Thymus (tissue), 11 donors: ENCODE measurements around the gene INTS3. TPM values are rescaled to one million over a fixed set of nuclear protein-coding genes. Genes with fewer than 3 reads are reported as not detected.

ENCODE experiments used
- DNase-seq, 9 donors: peaks; one replicate each; pipeline ENCODE4 v3.0.0-alpha.2; 2013; ENCODE audit warnings: low spot score in 9 of 9, low read depth in 6 of 9, missing footprints in 1 of 9
- H3K27ac ChIP-seq, 2 donors: one replicate each; pipeline ENCODE4 v1.5.1; 2013; ENCODE audit warnings: control low read depth in 1 of 2, low read depth in 1 of 2, low read length in 1 of 2, mild to moderate bottlenecking in 1 of 2, moderate library complexity in 1 of 2
- H3K27me3 ChIP-seq, 2 donors: one replicate each; pipeline ENCODE4 v1.5.1; 2013; ENCODE audit warnings: low read length in 1 of 2; ENCODE audit not compliant: control insufficient read depth in 2 of 2, insufficient read depth in 1 of 2
- H3K36me3 ChIP-seq, 2 donors: one replicate each; pipeline ENCODE4 v1.5.1; 2013; ENCODE audit warnings: low read length in 1 of 2, mild to moderate bottlenecking in 1 of 2, moderate library complexity in 1 of 2; ENCODE audit not compliant: control insufficient read depth in 2 of 2, insufficient read depth in 2 of 2
- H3K4me1 ChIP-seq, 2 donors: one replicate each; pipeline ENCODE4 v1.5.1; 2013; ENCODE audit warnings: low read length in 2 of 2; ENCODE audit not compliant: control insufficient read depth in 2 of 2, insufficient read depth in 2 of 2
- H3K4me3 ChIP-seq, 2 donors: one replicate each; pipeline ENCODE4 v1.5.1; 2013; ENCODE audit warnings: low read length in 2 of 2, control low read depth in 1 of 2, mild to moderate bottlenecking in 1 of 2
- H3K9me3 ChIP-seq, 2 donors: one replicate each; pipeline ENCODE4 v1.5.1; 2013; ENCODE audit warnings: low read length in 1 of 2, mild to moderate bottlenecking in 1 of 2; ENCODE audit not compliant: control insufficient read depth in 2 of 2, insufficient read depth in 1 of 2
- WGBS: extraction: QIAGEN DNeasy Blood & Tissue Kit; methylation state at CpG from one replicate; pipeline ENCODE4 v1.1.7; 2013; 5-methylcytosine and 5-hydroxymethylcytosine counted together
- polyA plus RNA-seq: library from polyadenylated mRNA; stranded (reverse); fragments of 200-250 nt; gene quantifications from one replicate; pipeline ENCODE4 v1.2.3, GENCODE V29; 2013
- total RNA-seq: library from RNA; stranded (reverse); fragments of 120-200 nt; gene quantifications from one replicate; pipeline ENCODE4 v1.2.4, GENCODE V29; 2013
- donor health status: healthy.

Gene INTS3
- total and polyA plus RNA-seq, 2 donors, result 18.2 to 59.9 TPM

GRCh38 chr1:153773096-153773921, 45.5 kb downstream of the INTS3 start:
- no peak for DNase-seq
- 87% methylated on average over 12 of the region's 12 CpGs for WGBS
- peaks cover 39 to 48% of the 10 kb centered on the region in 2 donors for H3K36me3 ChIP-seq
- peaks cover 4 to 33% of the 10 kb centered on the region in 2 donors for H3K4me1 ChIP-seq
- H3K4me3 ChIP-seq, result no peak overlapping the region
- H3K27ac ChIP-seq, result no peak overlapping the region
- peaks cover 0 to 9% of the 10 kb centered on the region in 2 donors for H3K27me3 ChIP-seq
- H3K9me3 ChIP-seq, result no peaks in the 10 kb centered on the region

DNA sequence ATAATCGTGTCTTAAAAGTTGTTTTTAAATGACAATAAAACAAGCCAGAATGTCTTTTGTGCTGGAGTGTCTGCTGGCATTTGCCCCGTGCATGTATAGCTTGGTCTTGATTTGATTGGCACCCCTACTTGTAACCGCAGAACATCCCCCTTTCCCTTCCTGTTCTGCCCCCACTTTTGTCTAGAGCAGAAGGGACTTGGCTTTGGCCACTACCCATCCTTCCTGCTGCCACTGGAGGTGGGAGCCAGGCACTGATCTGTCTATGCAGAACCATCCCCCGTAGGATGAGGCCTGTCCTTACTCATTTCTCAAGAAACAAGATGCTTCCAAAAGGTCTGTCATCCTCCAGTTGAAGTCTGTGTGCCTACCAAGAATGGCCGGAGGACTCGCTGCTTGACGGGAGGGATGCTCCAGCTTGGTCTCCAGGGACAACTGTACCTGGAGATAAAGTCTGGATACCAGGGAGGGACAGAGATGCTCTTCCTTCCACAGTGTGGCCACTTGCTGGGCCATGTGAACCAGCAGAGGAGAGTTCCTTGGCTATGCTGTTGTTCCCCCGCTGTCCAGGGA, 46.3 kb downstream of the INTS3 start:
- H3K4me1 ChIP-seq, result peaks cover 4 to 33% of the 10 kb centered on the region in 2 donors
- peaks cover 0 to 9% of the 10 kb centered on the region in 2 donors for H3K27me3 ChIP-seq
- H3K4me3 ChIP-seq, result no peak overlapping the region
- no peaks in the 10 kb centered on the region for H3K9me3 ChIP-seq
- DNase-seq, result no peak
- 80% methylated on average over 8 of the region's 8 CpGs for WGBS
- H3K36me3 ChIP-seq, result peaks cover 31 to 40% of the 10 kb centered on the region in 2 donors
- no peak overlapping the region for H3K27ac ChIP-seq

GRCh38 chr1:153774780-153775457, 47.1 kb downstream of the INTS3 start, which contains the start of gene SLC27A3:
TSS of gene SLC27A3 (plus strand) at chr1:153775407. CDS start at chr1:153775498, 91 bp downstream.
- Histone ChIP-seq H3K4me1 (peaks cover 4 to 33% of the 10 kb centered on the region in 2 donors), H3K27ac (peak within 1 kb of the TSS; percentile 62 to 78), H3K9me3 (no peaks in the 10 kb centered on the region), H3K36me3 (peaks cover 23 to 32% of the 10 kb centered on the region in 2 donors), H3K4me3 (peak within 1 kb of the TSS; percentile 55 to 60), H3K27me3 (peaks cover 0 to 9% of the 10 kb centered on the region in 2 donors)
- DNase-seq, result peak in 1 of 9 donors; percentile 15
- 26% methylated on average over 35 of the region's 35 CpGs for WGBS

DNA sequence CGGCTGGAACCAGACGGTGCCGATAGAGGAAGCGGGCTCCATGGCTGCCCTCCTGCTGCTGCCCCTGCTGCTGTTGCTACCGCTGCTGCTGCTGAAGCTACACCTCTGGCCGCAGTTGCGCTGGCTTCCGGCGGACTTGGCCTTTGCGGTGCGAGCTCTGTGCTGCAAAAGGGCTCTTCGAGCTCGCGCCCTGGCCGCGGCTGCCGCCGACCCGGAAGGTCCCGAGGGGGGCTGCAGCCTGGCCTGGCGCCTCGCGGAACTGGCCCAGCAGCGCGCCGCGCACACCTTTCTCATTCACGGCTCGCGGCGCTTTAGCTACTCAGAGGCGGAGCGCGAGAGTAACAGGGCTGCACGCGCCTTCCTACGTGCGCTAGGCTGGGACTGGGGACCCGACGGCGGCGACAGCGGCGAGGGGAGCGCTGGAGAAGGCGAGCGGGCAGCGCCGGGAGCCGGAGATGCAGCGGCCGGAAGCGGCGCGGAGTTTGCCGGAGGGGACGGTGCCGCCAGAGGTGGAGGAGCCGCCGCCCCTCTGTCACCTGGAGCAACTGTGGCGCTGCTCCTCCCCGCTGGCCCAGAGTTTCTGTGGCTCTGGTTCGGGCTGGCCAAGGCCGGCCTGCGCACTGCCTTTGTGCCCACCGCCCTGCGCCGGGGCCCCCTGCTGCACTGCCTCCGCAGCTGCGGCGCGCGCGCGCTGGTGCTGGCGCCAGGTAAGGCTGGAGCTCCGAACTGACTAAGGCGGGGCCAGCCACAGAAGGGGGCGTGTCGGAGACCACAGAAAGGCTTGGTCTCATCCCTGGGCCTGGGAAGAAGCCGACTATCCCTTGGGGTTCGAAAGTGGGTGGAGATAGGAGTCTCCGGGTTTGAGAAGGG, 47.8 kb downstream of the INTS3 start:
- WGBS, result under 1% methylated on average over 83 of the region's 83 CpGs
- DNase-seq, result peak in 6 of 9 donors; percentile 29 to 69 (median 47)
- H3K36me3 ChIP-seq, result peaks cover 22 to 26% of the 10 kb centered on the region in 2 donors
- no peaks in the 10 kb centered on the region for H3K9me3 ChIP-seq
- H3K27ac ChIP-seq, result peak overlapping the region; percentile 62 to 78
- peak overlapping the region; percentile 55 to 60 for H3K4me3 ChIP-seq
- H3K27me3 ChIP-seq, result peaks cover 0 to 9% of the 10 kb centered on the region in 2 donors
- peaks cover 4 to 33% of the 10 kb centered on the region in 2 donors for H3K4me1 ChIP-seq

GRCh38 chr1:153776352-153776751, 48.5 kb downstream of the INTS3 start:
- Histone ChIP-seq H3K36me3 (peaks cover 22 to 23% of the 10 kb centered on the region in 2 donors), H3K27me3 (peaks cover 0 to 9% of the 10 kb centered on the region in 2 donors), H3K27ac (no peak overlapping the region), H3K4me3 (peak overlapping the region; percentile 55 to 60), H3K4me1 (peaks cover 4 to 33% of the 10 kb centered on the region in 2 donors), H3K9me3 (no peaks in the 10 kb centered on the region)
- no peak for DNase-seq
- WGBS, result 83% methylated on average over 10 of the region's 10 CpGs

GRCh38 chr1:153776845-153777370, 49.1 kb downstream of the INTS3 start:
- H3K27me3 ChIP-seq, result peaks cover 0 to 9% of the 10 kb centered on the region in 2 donors
- no peak overlapping the region for H3K4me3 ChIP-seq
- no peaks in the 10 kb centered on the region for H3K9me3 ChIP-seq
- peaks cover 4 to 33% of the 10 kb centered on the region in 2 donors for H3K4me1 ChIP-seq
- no peak overlapping the region for H3K27ac ChIP-seq
- peaks cover 17 to 18% of the 10 kb centered on the region in 2 donors for H3K36me3 ChIP-seq
- no peak for DNase-seq
- 97% methylated on average over 10 of the region's 10 CpGs for WGBS

GRCh38 chr1:153777648-153778047, 49.8 kb downstream of the INTS3 start:
- peaks cover 10 to 11% of the 10 kb centered on the region in 2 donors for H3K36me3 ChIP-seq
- peaks cover 4 to 33% of the 10 kb centered on the region in 2 donors for H3K4me1 ChIP-seq
- H3K27me3 ChIP-seq, result peaks cover 0 to 9% of the 10 kb centered on the region in 2 donors
- no peak overlapping the region for H3K4me3 ChIP-seq
- no peak overlapping the region for H3K27ac ChIP-seq
- H3K9me3 ChIP-seq, result no peaks in the 10 kb centered on the region
- DNase-seq, result no peak
- 94% methylated on average over 7 of the region's 7 CpGs for WGBS
